Stimulated activated CD4-positive, alpha-beta T cell treated with anti-CD3 and anti-CD28 coated beads, Interleukin-4, amount 100 ng/mL, for 1 hour (primary cell): ENCODE results near the gene NT5DC1.
"Not testable (repeated sequence)": the region's sequence is repeated elsewhere in the genome, so short reads cannot be mapped to it uniquely, and the experiment has no call there.

Experiments used
- DNase-seq: peaks from one replicate; pipeline ENCODE4 v3.0.0-alpha.2; 2020

NT5DC1 gene

DNA sequence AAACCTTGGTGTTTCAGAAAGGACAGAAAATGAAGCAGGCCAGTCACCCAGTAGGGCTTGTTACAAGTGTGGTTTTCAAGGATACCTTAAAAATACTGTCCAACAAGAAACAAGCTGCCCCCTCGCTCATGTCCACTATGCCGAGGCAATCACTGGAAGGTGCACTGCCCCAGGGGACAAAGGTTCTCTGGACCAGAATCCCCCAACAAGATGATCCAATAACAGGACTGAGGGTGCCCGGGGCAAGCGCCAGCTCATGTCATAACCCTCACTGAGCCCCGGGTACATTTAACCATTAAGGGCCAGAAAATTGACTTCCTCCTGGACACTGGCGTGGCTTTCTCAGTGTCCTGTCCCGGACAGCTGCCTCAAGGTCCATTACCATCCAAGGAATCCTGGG is 6.6 kb upstream of the NT5DC1 start:
- DNase-seq, result no peak

DNA sequence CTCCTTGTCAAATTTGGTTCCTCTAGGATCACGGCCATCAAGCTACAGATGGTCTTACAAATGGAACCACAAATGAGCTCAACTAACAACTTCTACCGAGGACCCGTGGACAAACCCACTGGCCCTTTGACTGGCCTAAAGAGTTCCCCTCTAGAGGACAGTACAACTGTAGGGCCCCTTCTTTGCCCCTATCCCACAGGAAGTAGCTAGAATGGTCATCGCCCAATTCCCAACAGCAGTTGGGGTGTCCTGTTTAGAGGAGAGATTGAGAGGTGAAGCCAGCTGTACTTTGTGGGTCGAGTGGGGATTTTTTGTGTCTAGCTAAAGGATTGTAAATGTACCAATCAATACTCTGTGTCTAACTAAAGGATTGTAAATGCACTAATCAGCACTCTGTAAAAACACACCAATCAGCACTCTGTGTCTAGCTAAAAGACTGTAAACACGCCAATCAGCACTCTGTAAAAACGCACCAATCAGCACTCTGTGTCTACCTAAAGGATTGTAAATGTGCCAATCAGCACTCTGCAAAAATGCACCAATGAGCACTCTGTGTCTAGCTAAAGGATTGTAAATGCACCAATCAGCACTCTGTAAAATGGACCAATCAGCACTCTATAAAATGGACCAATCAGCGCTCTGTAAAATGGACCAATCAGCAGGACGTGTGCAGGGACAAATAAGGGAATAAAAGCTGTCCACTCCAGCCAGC is 4.4 kb upstream of the NT5DC1 start:
- DNase-seq, result not testable (repeated sequence)

DNA sequence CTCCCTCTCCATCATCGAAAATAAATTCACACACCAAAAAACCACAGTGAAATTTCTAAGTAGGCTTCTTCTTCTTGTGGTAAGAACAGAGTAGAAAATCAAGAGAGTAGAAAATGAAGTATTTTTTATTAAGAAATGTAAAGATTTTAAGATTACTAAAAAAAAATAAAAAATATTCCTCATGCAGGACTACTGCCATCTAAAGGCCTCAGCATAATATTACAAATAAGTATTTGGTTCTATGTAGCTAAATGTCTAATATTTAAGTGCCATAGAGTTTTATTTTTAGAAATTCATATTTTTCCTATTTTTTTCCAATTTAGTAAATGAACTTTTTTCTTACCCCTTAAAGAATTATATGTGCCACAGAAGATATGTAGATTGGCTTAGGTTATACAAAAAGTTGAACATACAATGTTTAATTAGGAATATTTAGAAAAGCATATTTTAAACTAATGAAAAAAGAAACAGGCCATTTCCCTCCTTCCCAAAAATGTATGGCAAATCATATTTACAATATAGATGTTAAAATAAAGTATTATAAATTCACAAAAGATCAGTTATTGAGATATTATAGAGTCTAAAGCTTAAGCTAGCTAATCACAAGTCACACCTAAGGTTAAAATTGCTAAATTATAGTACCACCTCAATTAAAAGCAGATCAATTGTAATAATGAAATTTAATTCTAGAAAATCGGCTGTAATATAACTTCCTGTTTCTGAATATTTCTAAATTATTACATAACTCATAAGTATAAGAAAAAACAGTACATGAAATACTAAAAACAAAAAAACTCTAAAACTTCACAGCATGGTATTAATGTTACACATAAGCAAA is 3.5 kb upstream of the NT5DC1 start:
- DNase-seq, result no peak

DNA sequence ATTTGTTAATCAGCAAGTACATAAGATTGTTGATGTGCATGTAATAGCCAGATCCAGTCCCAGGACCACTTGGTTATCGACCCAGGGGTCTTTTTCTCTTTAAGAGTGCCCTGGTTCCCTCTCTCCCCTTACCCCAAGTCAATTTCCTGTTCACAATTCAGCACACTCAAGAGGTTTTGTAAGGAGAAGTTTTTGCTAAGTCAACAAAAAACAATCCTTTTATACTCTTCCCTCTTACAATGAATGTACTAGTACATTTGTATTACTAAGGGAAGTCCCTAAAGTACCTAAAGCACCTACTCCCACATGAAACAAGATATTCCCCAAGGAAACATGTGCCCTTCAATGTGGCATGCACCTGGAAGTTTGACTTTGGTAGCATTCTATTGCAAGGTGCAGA is 1.6 kb upstream of the NT5DC1 start:
- DNase-seq, result no peak

DNA sequence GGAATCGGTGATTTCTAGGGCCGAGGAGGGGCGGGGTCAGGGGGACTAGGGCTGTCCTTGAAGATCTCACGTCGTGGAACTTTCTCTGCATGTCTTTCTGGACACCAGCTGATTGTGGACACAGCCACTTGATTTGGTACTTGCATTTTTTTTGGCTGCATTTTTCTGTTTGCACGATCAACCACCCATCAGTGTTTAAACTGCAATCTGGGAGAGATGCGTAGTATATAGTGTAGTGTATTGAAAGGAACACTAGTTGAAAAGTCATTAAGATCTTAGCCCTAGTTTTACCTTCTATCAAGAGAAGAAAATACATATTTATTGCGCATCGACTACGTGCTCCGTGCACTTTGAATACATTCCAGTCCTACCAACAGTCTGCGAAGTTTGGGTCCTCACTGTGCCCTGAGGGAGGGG is 657 bp downstream of the NT5DC1 start:
- DNase-seq, result peak; percentile 73

DNA sequence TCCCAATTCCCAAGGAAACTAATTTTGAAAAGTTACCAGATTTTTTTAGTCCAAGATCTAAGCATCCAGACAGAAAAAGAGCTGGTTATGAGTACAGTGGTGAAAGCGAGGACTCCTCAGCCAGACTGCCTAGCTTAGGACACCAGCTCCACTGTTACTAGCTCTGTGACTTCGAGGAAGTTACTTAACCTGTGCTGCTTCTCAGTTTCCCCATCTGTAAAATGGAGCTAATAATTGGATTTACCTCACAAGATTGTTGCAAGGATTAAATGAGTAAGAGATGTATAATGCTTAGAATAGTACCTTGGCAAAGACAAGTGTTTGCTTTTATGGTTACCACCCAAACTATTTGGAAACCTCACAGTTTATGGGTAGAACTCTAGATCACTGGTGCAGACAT is 1.1 kb downstream of the NT5DC1 start:
- DNase-seq, result no peak

DNA sequence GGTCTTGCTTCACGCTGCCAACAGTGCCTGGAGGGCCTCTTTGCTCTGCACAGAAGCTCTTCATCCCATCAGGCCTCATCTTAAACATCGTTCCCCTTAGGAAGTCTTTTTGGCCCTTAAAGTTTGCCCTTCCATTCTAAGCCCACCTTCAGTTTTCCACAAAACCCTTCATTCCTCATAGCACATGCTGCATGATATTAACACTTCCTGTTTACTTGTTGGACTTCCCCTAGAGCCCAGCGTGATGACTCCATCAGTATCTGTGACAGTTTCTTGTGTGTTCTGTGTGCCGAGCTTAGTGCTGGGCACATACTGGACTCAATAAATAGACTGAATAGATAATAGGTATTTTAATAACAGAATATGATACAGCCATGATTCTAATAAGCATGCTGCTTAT is 2.2 kb downstream of the NT5DC1 start:
- DNase-seq, result no peak

DNA sequence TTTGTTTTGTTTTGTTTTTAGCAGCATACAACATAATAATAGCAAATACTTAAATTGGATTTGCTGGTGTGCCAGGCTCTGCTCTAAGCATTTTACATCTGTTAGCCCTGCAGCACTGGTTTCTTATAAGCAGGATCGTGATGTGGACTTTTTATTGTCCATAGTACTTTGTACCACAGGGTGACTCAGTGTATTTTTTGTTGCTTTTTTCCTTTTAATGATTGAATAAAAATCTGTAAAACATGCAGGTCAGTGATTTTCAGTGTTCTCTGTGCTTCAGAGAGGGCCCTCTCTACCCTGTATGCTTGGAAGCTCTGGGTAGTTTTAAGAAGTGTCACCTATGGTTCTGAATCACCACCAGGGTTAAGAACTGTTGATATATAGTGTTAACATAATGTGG is 4.0 kb downstream of the NT5DC1 start:
- no peak for DNase-seq

DNA sequence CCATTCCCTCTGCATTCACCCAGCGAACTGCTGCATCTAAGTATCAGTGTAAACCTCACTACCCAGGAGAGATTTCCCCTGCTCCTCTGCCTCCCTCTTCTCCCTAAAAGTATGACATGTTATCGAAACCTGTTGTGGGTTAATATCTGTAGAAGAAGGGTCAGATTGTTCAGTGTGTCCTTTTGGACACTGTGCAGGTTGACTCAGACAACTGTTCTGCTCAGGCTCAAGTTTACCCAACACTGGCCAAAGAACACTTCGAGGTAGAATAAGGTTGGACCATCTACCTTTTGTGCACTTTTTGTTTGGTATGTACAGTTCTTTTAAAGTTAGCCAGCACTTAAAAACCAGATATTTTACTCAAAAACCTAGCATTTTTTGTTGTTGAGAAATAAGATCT is 4.6 kb downstream of the NT5DC1 start:
- DNase-seq, result no peak

DNA sequence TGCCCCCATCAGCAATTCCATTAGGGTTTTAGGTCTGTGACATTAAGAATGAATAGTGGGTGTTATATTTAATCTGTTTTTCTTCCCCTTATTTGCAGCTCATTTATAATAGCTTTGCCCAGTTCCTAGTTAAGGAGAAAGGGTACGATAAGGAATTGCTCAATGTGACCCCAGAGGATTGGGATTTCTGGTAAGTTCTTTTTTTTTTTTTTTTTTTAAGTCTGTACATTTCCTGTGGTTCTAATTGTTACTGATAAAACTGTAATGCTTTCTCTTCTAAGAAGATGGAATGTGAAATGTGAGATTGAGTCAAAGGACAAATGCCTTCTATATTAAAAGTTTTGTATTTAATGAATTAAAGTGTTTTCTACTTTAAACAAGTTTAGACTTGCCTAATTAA is 5.5 kb downstream of the NT5DC1 start:
- no peak for DNase-seq

DNA sequence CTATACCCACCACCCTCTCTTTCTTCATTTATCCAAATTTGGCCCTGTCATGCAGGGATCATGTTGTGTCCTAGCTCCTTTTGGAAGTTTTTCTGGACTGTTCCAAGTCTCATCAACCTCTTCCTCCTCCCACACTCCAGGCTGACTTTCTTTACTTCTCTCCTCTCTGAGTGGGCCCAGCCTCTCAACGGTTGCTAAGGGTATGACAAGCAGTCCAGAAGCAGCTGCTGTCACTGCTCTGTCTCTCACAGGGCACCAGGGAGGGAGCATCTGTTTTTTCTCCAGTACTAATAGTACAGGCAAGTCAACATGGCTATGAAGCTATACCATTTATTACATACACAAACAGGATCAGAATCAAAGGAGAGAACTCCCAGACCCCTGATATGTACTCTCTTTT is 8.2 kb downstream of the NT5DC1 start:
- no peak for DNase-seq

DNA sequence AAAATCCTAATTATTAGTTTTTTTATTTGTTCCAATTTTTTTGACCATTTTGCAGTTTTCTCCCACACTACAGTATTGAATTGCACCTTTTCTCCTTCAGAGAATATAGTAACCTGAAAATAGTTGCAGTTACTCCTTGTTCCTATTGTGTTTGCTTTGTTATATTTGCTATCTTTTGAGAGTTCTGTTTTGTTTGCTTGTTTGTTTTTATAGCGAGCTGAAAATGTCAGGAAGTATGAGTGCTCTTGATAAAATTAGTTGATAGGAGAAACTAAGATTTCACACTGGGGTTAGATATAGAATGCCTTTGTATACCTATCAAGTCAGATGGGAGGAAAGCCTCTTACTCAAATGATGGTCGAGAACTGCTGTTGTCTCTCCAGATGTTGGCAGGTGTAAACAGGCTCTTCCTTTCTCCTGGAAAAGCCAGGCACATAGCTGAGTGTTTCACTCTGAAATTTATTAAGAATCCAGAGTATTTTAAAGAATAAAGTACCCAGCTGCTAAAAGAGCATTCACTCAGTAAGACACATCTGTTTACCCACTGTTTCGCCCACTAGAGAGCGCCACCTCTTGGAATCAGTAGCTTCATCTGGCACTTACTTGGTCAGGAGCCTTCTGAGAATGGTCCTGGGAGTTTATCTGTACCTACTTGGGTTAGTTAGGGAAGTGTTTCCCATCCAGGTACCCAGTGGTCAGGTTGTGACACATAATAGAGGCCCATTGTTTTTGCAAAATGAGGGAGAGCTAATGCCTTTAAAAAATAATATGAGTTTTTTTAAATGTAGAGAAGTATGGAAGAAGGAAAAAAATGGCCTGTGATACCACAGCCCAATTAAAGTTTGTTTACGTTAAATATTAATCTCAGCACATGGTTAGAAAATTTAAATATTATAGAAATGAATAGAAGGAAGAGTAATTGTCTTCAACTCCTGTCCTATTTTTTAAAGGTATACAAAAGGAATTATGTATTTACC is 11.2 kb downstream of the NT5DC1 start:
- DNase-seq, result peak; percentile 18

DNA sequence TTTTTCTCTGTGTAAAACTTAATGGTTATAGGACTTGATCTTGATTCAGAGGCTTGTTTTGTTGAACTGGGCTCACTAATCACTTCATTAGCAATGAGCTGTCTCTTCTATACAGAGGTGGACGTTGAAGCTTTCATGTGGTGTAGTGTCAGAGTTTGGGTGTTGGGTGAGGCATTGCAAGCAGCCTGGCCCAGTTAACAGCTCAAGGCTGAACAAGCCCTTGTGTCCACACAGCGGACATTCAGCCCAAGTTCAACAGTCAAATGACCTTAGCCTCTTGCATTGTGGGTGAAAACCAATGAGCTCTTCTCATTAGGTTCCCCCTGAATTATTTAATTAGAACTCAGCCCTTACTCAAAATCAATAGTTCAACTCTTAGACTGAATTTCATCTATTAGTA is 12.7 kb downstream of the NT5DC1 start:
- DNase-seq, result no peak

DNA sequence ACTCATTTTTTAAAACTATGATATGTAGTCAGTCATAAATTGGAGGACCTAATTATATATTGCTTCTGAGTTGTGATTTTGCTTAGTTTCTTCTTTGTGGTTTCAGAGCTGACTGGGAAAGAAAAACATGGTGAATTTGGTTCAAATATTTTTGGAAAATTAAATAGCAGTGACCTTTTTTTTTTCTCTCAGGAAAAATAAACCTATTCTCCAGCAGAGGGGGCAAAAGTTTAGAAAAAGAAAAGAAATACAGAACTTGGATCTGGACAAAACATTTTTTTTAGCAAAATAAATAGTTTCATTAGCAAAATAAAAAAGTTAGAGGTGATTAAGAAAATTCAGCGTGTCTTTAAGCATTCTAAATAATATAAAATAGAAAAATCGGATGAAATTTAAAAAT is 15.1 kb downstream of the NT5DC1 start:
- DNase-seq, result no peak

DNA sequence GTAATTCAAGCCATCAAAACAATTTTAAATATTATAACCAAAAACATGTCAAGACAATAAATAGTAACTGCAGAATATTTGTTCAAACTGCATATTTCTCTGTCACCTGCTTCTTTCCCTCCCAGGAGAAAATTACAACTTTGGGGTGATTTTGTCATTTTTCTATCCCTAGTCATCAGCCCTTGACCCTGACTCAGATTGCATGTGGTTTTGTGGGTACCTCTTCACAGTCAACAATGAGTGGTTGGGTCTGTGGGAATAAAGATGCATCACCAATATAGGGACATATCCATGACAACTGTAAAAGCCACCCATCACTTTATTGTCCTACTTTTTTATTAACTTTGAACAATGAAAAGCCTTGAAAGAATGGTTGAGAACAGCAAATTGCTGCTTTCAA is 18.0 kb downstream of the NT5DC1 start:
- no peak for DNase-seq

DNA sequence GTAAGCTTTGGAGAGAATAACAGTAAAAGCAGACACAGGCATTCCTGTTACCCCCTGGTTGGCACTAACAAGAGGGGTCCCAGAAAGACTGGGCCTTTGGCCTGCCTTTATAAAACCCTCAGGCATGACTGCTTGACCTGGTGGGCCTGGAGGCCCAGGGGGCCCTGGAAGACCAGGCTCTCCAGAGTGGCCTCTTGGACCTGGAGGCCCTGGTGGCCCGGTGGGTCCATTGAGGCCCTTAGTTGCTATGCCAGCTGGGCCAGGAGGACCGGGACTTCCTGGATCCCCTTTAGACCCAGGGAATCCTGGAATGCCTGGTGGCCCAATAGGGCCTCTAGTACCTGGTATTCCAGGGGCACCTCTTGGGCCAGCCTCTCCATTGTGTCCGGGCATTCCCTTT is 19.8 kb downstream of the NT5DC1 start:
- DNase-seq, result no peak

DNA sequence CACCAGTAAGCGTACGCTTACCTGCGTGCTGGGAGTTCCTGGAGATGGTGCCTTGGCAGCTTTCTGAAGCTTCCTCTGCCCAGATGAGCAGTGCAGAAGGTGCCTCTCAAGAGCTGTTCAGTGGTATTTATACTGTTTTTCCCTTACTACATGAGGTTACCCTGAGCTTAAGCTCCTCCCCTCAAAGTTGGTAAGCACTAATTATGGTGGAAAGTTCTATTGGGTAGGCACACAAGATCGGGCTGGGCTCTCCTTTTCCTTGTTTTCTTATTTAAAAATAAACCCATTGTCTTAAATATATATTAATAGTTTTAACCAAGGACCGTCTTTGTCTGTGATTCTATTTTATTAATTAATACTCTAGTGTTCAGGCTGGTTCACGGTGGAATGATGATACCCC is 25.4 kb downstream of the NT5DC1 start, which contains the start of gene COL10A1:
Gene COL10A1 (minus strand): TSS at position 101 of the 400 bp plus-strand sequence. CDS start 640 bp downstream, outside the sequence.
- no peak for DNase-seq

DNA sequence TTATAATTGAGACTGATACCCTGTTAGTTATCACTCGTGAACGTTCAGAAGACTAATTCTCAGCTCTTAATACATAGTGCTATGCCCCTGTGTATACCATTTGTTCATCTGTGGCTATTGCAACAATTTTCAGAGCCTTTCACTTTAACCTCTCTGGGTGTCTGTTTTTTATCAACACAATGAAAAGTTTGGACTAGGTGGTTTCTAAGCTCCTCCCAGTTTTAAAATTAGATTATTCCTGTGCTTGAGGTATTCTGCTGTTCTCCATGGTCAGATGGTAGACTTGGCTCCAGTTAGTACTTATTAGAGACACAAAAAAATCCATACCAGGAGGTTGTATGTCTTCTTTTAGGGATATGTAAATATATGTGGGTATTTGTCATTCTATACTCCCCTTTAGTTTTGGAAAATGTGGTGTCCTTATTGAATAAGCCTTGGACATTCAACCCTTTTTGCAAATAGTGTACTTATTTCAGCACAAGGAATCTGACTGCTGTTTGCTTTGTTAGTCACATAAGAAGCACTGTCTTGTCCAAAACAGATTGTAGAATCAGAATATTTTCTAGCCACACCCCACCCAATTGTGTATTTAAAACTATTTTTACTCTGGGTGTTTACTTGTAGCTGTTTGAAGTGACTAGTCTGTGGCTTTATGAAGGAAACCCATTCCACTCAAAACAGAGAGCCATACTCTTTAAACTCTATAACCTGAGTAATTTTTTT is 27.3 kb downstream of the NT5DC1 start:
- no peak for DNase-seq

DNA sequence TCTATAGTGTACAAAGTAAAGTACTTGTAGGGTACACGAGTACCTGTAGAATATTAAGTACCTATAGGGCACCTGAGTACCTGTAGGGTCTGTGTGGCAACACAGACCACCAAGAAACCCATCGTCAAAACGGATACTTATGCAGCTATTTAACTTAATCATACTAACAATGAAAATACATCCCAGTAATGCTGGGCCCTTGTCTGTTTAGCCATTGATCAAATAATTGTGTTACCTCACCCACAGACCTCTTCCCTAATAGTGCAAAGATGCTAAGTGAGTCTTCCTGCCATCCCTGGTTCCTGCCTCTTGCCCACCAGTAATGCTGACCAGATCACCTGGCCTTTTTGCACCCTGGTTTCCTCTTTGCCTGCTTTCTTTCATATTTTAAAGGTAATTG is 32.8 kb downstream of the NT5DC1 start:
- DNase-seq, result no peak

DNA sequence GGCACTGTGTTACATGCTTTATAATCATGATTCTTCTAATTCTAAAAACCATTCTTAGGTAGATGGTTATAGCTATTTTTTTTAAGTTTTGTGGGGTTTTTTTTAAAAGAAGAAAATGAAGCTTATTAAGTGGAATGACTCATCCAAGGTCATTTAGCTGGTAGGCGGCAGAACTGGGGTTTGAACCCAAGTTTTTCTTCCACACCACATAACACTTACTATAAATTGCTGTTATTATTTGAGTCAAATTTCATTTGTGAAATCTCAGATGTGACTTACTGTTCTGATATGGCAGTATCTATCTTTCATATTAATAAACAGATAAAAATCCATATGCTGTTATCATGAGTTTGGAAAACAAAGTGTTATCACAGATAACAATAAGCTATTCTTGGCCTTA is 35.7 kb downstream of the NT5DC1 start:
- no peak for DNase-seq

DNA sequence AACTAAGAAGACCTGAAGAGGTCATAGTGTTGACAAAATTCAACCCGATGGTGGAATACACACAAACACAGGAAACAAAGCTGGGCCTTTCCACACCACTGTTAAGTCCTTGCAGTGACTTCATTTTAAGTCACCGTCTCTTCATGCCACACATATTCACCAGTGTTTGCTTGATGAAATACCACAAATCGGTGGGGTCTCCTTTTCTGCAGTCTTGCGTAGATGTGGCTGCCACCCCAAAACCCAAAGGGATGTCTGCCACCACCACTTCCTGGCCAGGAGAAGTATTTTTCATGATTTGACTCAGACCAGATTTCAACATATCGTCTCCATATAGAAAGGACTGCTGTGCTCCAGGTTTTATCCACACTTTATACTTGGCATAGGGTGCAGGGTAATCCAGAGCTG is 36.3 kb downstream of the NT5DC1 start:
- DNase-seq, result no peak

DNA sequence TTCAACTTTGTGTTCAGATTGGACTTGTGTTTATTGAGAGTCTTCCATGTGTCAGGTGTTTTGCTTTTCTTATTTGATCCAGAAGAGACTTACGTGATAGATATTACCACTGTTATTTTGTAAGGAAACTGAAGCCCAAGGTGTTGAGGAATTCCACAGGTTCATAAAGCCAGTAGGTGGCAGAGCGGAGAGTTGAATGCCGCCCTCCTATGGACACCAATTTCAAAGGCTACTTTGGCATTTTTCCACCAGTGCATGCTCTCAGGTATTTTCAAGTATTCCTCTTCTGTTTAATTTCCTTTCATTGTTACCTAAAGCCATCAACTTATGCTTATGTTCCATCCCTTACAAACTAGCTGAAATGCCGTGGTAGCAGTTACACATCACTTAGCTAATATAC is 39.3 kb downstream of the NT5DC1 start:
- DNase-seq, result no peak

DNA sequence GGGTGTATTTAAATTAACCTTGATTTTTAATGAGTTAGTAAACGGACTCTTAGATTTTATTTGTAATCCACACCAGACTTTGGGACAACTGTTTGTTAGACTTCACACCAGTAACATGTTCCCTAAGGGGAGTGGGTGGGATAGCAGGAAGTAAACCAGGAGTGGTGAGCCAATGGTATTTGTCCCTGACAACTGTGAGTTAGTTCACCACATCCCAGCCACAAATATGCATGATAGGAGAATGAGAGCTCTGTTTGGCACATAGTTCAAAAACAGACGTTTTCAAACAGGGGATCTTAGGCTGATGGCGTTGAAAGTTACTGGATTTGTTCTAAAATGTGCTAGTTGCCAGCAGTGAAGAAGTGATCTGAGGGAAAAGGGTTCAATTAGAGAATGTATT is 44.0 kb downstream of the NT5DC1 start:
- no peak for DNase-seq
